GM12878 (cell line): ENCODE results near the gene ACKR1. TPM values are rescaled to one million over a fixed set of nuclear protein-coding genes. Genes with fewer than 3 reads are reported as not detected.

ENCODE experiments used
- ATAC-seq: fragments of 200-7000 bp; cut with Tn5 transposase; 3 replicates; pipeline ENCODE4 v1.9.1; 2020; ENCODE audit warnings: mild to moderate bottlenecking, moderate library complexity
- BruUV-seq: library from RNA; stranded (reverse); fragments of 400-500 nt; replicated peaks from 2 replicates; lab custom pipeline; 2021; lab: Mats Ljungman, UMichigan
- CTCF ChIA-PET: fragments of 300-600 bp; sonication (Branson Sonifier 250); formaldehyde crosslinking; extraction: SDS; loops from one replicate; lab custom pipeline; 2021; ENCODE audit warnings: inconsistent platforms; lab: Yijun Ruan, JAX
- POLR2A ChIA-PET: fragments of 350-600 bp; formaldehyde crosslinking; extraction: SDS; loops from one replicate; lab custom pipeline; 2021; ENCODE audit warnings: inconsistent platforms; lab: Charles Lee
- RAD21 ChIA-PET: fragments of 300-600 bp; sonication (Branson Sonifier 250); formaldehyde crosslinking; loops from one replicate; lab custom pipeline; 2023; ENCODE audit warnings: antibody characterized with exemption; ENCODE audit not compliant: unreplicated experiment; lab: Charles Lee
- SMC1A ChIA-PET: fragments of 300-600 bp; sonication (Branson Sonifier 250); formaldehyde crosslinking; loops from one replicate; lab custom pipeline; 2023; ENCODE audit not compliant: unreplicated experiment, uncharacterized antibody; lab: Charles Lee
- DNase-seq: peaks from one replicate; pipeline ENCODE4 v3.0.0-alpha.2; 2011; ENCODE audit warnings: low read depth, low spot score
- FAIRE-seq: peaks from 3 replicates; lab custom pipeline; 2011; peaks lifted over from hg19 to GRCh38; lab: Jason Lieb, UNC
- H2AFZ ChIP-seq: 2 replicates; pipeline ENCODE4 v1.6.0; 2011; ENCODE audit warnings: low read depth, low read length, control low read depth; ENCODE audit not compliant: control insufficient read depth
- H3K27ac ChIP-seq: 2 replicates; pipeline ENCODE4 v1.5.1; 2011; ENCODE audit warnings: control low read depth; ENCODE audit not compliant: control insufficient read depth, insufficient read depth
- H3K27me3 ChIP-seq, 2 experiments: replicated peaks in 1 of 2; 2 replicates each; pipeline versions ENCODE4 v1.6.0 to v1.6.1; 2011; ENCODE audit warnings: low read length in 1 of 2; ENCODE audit not compliant: control insufficient read depth in 2 of 2, insufficient read depth in 2 of 2
- H3K36me3 ChIP-seq, 2 experiments: 2 replicates each; pipeline ENCODE4 v1.5.1; 2011; ENCODE audit warnings: low read length in 1 of 2; ENCODE audit not compliant: control insufficient read depth in 2 of 2, insufficient read depth in 2 of 2
- H3K4me1 ChIP-seq: 2 replicates; pipeline ENCODE4 v1.6.1; 2011; ENCODE audit warnings: mild to moderate bottlenecking, low read length, moderate library complexity, mixed read lengths; ENCODE audit not compliant: control insufficient read depth, insufficient read depth
- H3K4me2 ChIP-seq: 2 replicates; pipeline ENCODE4 v1.6.0; 2011; ENCODE audit warnings: control low read depth; ENCODE audit not compliant: control insufficient read depth, insufficient read depth
- H3K4me3 ChIP-seq: fragments of 200-600 bp; sonication (generic); 2 replicates; pipeline ENCODE4 v1.5.1; 2016
- H3K79me2 ChIP-seq: 2 replicates; pipeline ENCODE4 v1.6.0; 2011; ENCODE audit warnings: low read length; ENCODE audit not compliant: control insufficient read depth, insufficient read depth
- H3K9ac ChIP-seq: 2 replicates; pipeline ENCODE4 v1.8.0; 2011; ENCODE audit warnings: low read length, control low read depth, mixed read lengths; ENCODE audit not compliant: control insufficient read depth, insufficient read depth
- H3K9me3 ChIP-seq: replicated peaks from 3 replicates; pipeline ENCODE4 v1.5.1; 2011; ENCODE audit warnings: mild to moderate bottlenecking, low read length; ENCODE audit not compliant: control insufficient read depth, insufficient read depth
- H4K20me1 ChIP-seq: 2 replicates; pipeline ENCODE4 v1.6.0; 2011; ENCODE audit not compliant: control insufficient read depth, insufficient read depth
- BCL11A ChIP-seq: IDR thresholded peaks from 2 replicates; pipeline ENCODE4 v1.6.1; 2011; ENCODE audit warnings: low read depth, low read length
- BHLHE40 ChIP-seq, 2 experiments: fragments of 450-650 bp in 1 of 2; IDR thresholded peaks; 2 replicates each; pipeline ENCODE4 v1.6.1; 2011 to 2017; ENCODE audit warnings: low read depth in 2 of 2, borderline replicate concordance in 1 of 2, improper control_type of control experiment in 1 of 2, low read length in 1 of 2, mild to moderate bottlenecking in 1 of 2
- CBX5 ChIP-seq: sonication (generic); IDR thresholded peaks from 2 replicates; pipeline ENCODE4 v1.6.1; 2016; ENCODE audit warnings: low read depth, moderate library complexity, mild to moderate bottlenecking, inconsistent platforms
- CHD4 ChIP-seq: fragments of 200-600 bp; sonication (generic); IDR thresholded peaks from 2 replicates; pipeline ENCODE4 v1.6.1; 2016; ENCODE audit warnings: mild to moderate bottlenecking
- CREM ChIP-seq: IDR thresholded peaks from 2 replicates; pipeline ENCODE4 v1.6.1; 2014; ENCODE audit warnings: antibody characterized with exemption, low read depth
- DPF2 ChIP-seq: fragments of 450-650 bp; IDR thresholded peaks from 2 replicates; pipeline ENCODE4 v1.6.1; 2017; ENCODE audit warnings: mild to moderate bottlenecking
- MEF2A ChIP-seq: IDR thresholded peaks from 2 replicates; pipeline ENCODE4 v1.6.1; 2011; ENCODE audit warnings: low read depth, mild to moderate bottlenecking, low read length, moderate library complexity; ENCODE audit not compliant: insufficient read depth
- NFXL1 ChIP-seq: fragments of 450-650 bp; IDR thresholded peaks from 2 replicates; pipeline ENCODE4 v1.6.1; 2017; ENCODE audit warnings: antibody characterized with exemption, mild to moderate bottlenecking, borderline replicate concordance
- RELA ChIP-seq: fragments of 450-650 bp; IDR thresholded peaks from 2 replicates; pipeline ENCODE4 v1.8.0; 2014; ENCODE audit warnings: borderline replicate concordance; ENCODE audit not compliant: partially characterized antibody
- STAT1 ChIP-seq: fragments of 450-650 bp; conservative IDR thresholded peaks from 2 replicates; pipeline ENCODE4 v1.6.1; 2014; ENCODE audit warnings: antibody characterized with exemption, mild to moderate bottlenecking
- ZNF217 ChIP-seq: fragments of 450-650 bp; IDR thresholded peaks from 2 replicates; pipeline ENCODE4 v1.6.1; 2017; ENCODE audit warnings: antibody characterized with exemption, mild to moderate bottlenecking
- WGBS: methylation state at CpG from one replicate; pipeline ENCODE4 v1.1.6; 2016; ENCODE audit warnings: low lambda C conversion rate; ENCODE audit not compliant: insufficient replicate concordance, insufficient coverage; ENCODE audit errors: missing lambda C conversion rate; 5-methylcytosine and 5-hydroxymethylcytosine counted together
- in situ Hi-C: fragments of 300-500 bp; cut with MboI; formaldehyde crosslinking; loops from 9 replicates; pipeline ENCODE4 v1.14.3; 2018; ENCODE audit warnings: mixed read lengths
- intact Hi-C: fragments of 100-400 bp; cut with micrococcal nuclease; formaldehyde crosslinking; loops from one replicate; pipeline ENCODE4 v1.14.2; 2022; ENCODE audit not compliant: unreplicated experiment
- polyA plus RNA-seq, 11 experiments: library from polyadenylated mRNA; depleted of rRNA in 4 of 11; unstranded in 6 of 11; stranded (reverse) in 5 of 11; fragments of >200 nt; fragmentation: Nextera tagmentation in 4 of 11; fragmentation: Illumina TruSeq in 1 of 11; extraction: Ambion mirVana in 4 of 11; extraction: Trizol in 1 of 11; gene quantifications; 1 replicate in 1 of 11; 2 replicates in 10 of 11; pipeline versions ENCODE4 v1.2.1 to v1.2.3, GENCODE V29; 2011 to 2016; ENCODE audit warnings: inconsistent platforms in 2 of 11, missing spikeins in 2 of 11, low read depth in 1 of 11
- total RNA-seq, 4 experiments: library from RNA; depleted of rRNA in 3 of 4; stranded (reverse); fragments of >200 nt in 3 of 4; fragmentation: Illumina TruSeq in 1 of 4; extraction: Trizol in 1 of 4; gene quantifications; 2 replicates each; pipeline versions ENCODE4 v1.2.1 to v1.2.3, GENCODE V29; 2013 to 2021
- TF ChIP-seq, protein P1 (sequence below): IDR thresholded peaks from 2 replicates; pipeline ENCODE4 v1.6.1; 2011; ENCODE audit warnings: low read depth, mild to moderate bottlenecking, low read length, moderate library complexity, borderline replicate concordance; ENCODE audit errors: extremely low read depth

The ACKR1 gene
- total and polyA plus RNA-seq, 10 of the 15 experiments (the other 5 are each of a cell fraction or from before 2014, with no cell fraction given), result 0.06 to 1.8 (median 0.38) TPM; not detected in 1

DNA sequence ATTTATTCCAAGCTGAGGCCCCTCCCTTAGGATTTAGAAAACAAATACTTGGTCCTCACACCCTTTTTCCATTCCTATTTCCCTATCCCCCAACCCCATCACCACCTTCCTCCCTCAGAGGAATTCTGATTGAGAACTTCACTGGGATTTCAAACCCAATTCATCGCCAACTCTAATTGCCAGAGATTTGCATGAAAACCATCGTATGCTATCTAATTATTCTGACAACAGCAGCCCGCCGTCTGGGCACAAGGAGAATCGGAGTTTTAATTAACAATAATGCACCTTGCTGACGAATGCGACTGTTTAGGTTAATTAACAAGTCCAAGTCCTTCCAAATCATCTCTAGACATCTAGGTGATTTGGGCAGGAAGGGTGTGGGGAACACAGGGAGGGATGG is 4.4 kb downstream of the ACKR1 start:
- FAIRE-seq (no peak), DNase-seq (no peak), ATAC-seq (no peak)
- H3K4me1 ChIP-seq, result peaks cover 7% of the 10 kb centered on the region; the same call in 1 of the 2 replicates
- 0 out of 4 replicates have a peak, but pooled peaks cover 0 to 2% of the 10 kb centered on the region in 2 experiments for H3K27me3 ChIP-seq
- H3K9me3 ChIP-seq, result no peaks in the 10 kb centered on the region
- POLR2A ChIA-PET, result no interaction called here
- H3K4me2 ChIP-seq, result no peak overlapping the region
- RAD21 ChIA-PET, result interaction anchor here (0.6 to 1.3 kb wide), 3 partner anchors 11 to 923 kb away, joined by 3 to 4 read pairs (median 3); no protein-coding TSS in a partner anchor
- WGBS, result 58% methylated on average over 7 of the region's 7 CpGs
- no peak overlapping the region for H3K9ac ChIP-seq
- H4K20me1 ChIP-seq, result no peaks in the 10 kb centered on the region
- intact Hi-C loops (no loop called here), in situ Hi-C loops (no loop called here)
- no peak overlapping the region for H3K27ac ChIP-seq
- no TSS peak for BruUV-seq
- H3K36me3 ChIP-seq, result no peaks in the 10 kb centered on the region
- H3K79me2 ChIP-seq, result no peaks in the 10 kb centered on the region
- SMC1A ChIA-PET, result interaction anchor here (0.8 to 4.2 kb wide), 3 partner anchors 14 to 76 kb away, joined by 3 to 37 read pairs (median 3); no protein-coding TSS in a partner anchor
- CTCF ChIA-PET, result interaction anchor here (0.7 to 11.1 kb wide), 4 partner anchors 13 to 1337 kb away, joined by 3 to 236 read pairs (median 60); no protein-coding TSS in a partner anchor
- no peak overlapping the region for H2AFZ ChIP-seq
- TF ChIP-seq BCL11A, result no peak
- no peak for TF ChIP-seq CHD4
- no peak for TF ChIP-seq RELA
- TF ChIP-seq CREM, result no peak
- TF ChIP-seq MEF2A, result no peak
- TF ChIP-seq ZNF217, result no peak
- TF ChIP-seq, protein P1, sequence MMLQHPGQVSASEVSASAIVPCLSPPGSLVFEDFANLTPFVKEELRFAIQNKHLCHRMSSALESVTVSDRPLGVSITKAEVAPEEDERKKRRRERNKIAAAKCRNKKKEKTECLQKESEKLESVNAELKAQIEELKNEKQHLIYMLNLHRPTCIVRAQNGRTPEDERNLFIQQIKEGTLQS, result no peak
- TF ChIP-seq STAT1, result no peak
- no peak for TF ChIP-seq BHLHE40 (IDR thresholded peaks at IDR 0.05; ENCODE audit: borderline replicate concordance in 1 of 2, low read depth in 2 of 2, low read length in 1 of 2)
- no peak for TF ChIP-seq DPF2
- TF ChIP-seq CBX5, result no peak
- no peak for TF ChIP-seq NFXL1
- no peak overlapping the region for H3K4me3 ChIP-seq
